ENCODE results near the gene PPP1R9B.

Gene PPP1R9B

GRCh38 chr17:50151041-50151936 lies 812 bp upstream of the PPP1R9B start:
- peaks cover 26 to 88% (median 75%) of the 10 kb centered on the region in 5 donors for H3K4me1 ChIP-seq (ENCODE audit: control insufficient read depth in 5 of 5, insufficient read depth in 5 of 5, low read length in 5 of 5)
- H3K9ac ChIP-seq (ENCODE audit: low read length in 5 of 5): peak overlapping the region; percentile 1 to 74 (median 50)
- H3K4me3 ChIP-seq (ENCODE audit: low read depth in 1 of 5, low read length in 5 of 5): peak overlapping the region; percentile 72 to 84 (median 82)
- H3K9me3 ChIP-seq (ENCODE audit: control insufficient read depth in 5 of 5, low read length in 5 of 5): no peaks in the 10 kb centered on the region
- H3K27me3 ChIP-seq (ENCODE audit: control insufficient read depth in 5 of 5, insufficient read depth in 4 of 5, low read length in 5 of 5): no peaks in the 10 kb centered on the region
- H3K27ac ChIP-seq (ENCODE audit: low read depth, low read length): peak overlapping the region; percentile 65
- peaks cover 0 to 2% (median 0%) of the 10 kb centered on the region in 5 donors for H3K36me3 ChIP-seq (ENCODE audit: control insufficient read depth in 5 of 5, insufficient read depth in 5 of 5, low read length in 5 of 5)

- no peaks in the 10 kb centered on the region for H3K27me3 ChIP-seq (ENCODE audit: control insufficient read depth in 5 of 5, insufficient read depth in 4 of 5, low read length in 5 of 5)
- H3K4me3 ChIP-seq (ENCODE audit: low read depth in 1 of 5, low read length in 5 of 5): peak overlapping the region in 4 of 5 donors; percentile 66 to 82 (median 76)
- H3K9me3 ChIP-seq (ENCODE audit: control insufficient read depth in 5 of 5, low read length in 5 of 5): no peaks in the 10 kb centered on the region
- H3K9ac ChIP-seq (ENCODE audit: low read length in 5 of 5): peak overlapping the region in 4 of 5 donors; percentile 63 to 79 (median 70)
- H3K27ac ChIP-seq (ENCODE audit: low read depth, low read length): peak overlapping the region; percentile 60
- H3K4me1 ChIP-seq (ENCODE audit: control insufficient read depth in 5 of 5, insufficient read depth in 5 of 5, low read length in 5 of 5): peaks cover 24 to 93% (median 81%) of the 10 kb centered on the region in 5 donors
- peaks cover 0 to 11% (median 7%) of the 10 kb centered on the region in 5 donors for H3K36me3 ChIP-seq (ENCODE audit: control insufficient read depth in 5 of 5, insufficient read depth in 5 of 5, low read length in 5 of 5)
Observed at GRCh38 chr17:50149417-50150353, 792 bp downstream of the PPP1R9B start.

- Histone ChIP-seq H3K9ac (ENCODE audit: low read length in 5 of 5) (peak overlapping the region in 4 of 5 donors; percentile 63 to 78 (median 64)), H3K9me3 (ENCODE audit: control insufficient read depth in 5 of 5, low read length in 5 of 5) (no peaks in the 10 kb centered on the region), H3K27ac (ENCODE audit: low read depth, low read length) (peak overlapping the region; percentile 60), H3K4me3 (ENCODE audit: low read depth in 1 of 5, low read length in 5 of 5) (peak overlapping the region in 4 of 5 donors; percentile 66 to 82 (median 76)), H3K4me1 (ENCODE audit: control insufficient read depth in 5 of 5, insufficient read depth in 5 of 5, low read length in 5 of 5) (peaks cover 19 to 91% (median 78%) of the 10 kb centered on the region in 5 donors), H3K27me3 (ENCODE audit: control insufficient read depth in 5 of 5, insufficient read depth in 4 of 5, low read length in 5 of 5) (no peaks in the 10 kb centered on the region), H3K36me3 (ENCODE audit: control insufficient read depth in 5 of 5, insufficient read depth in 5 of 5, low read length in 5 of 5) (peaks cover 0 to 17% (median 13%) of the 10 kb centered on the region in 5 donors)
Observed at GRCh38 chr17:50149091-50149416, 1.4 kb downstream of the PPP1R9B start.

GRCh38 chr17:50148226-50149090 lies 2.0 kb downstream of the PPP1R9B start:
- Histone ChIP-seq H3K27me3 (ENCODE audit: control insufficient read depth in 5 of 5, insufficient read depth in 4 of 5, low read length in 5 of 5) (no peaks in the 10 kb centered on the region), H3K4me1 (ENCODE audit: control insufficient read depth in 5 of 5, insufficient read depth in 5 of 5, low read length in 5 of 5) (peaks cover 15 to 85% (median 72%) of the 10 kb centered on the region in 5 donors), H3K36me3 (ENCODE audit: control insufficient read depth in 5 of 5, insufficient read depth in 5 of 5, low read length in 5 of 5) (peaks cover 0 to 23% (median 19%) of the 10 kb centered on the region in 5 donors), H3K9ac (ENCODE audit: low read length in 5 of 5) (peak overlapping the region; percentile 53 to 76 (median 72)), H3K27ac (ENCODE audit: low read depth, low read length) (peak overlapping the region; percentile 79), H3K4me3 (ENCODE audit: low read depth in 1 of 5, low read length in 5 of 5) (peak overlapping the region; percentile 68 to 82 (median 77)), H3K9me3 (ENCODE audit: control insufficient read depth in 5 of 5, low read length in 5 of 5) (no peaks in the 10 kb centered on the region)

GRCh38 chr17:50147841-50148225 lies 2.6 kb downstream of the PPP1R9B start:
- H3K27ac ChIP-seq (ENCODE audit: low read depth, low read length): peak overlapping the region; percentile 79
- peak overlapping the region; percentile 36 to 76 (median 72) for H3K9ac ChIP-seq (ENCODE audit: low read length in 5 of 5)
- peaks cover 0 to 28% (median 25%) of the 10 kb centered on the region in 5 donors for H3K36me3 ChIP-seq (ENCODE audit: control insufficient read depth in 5 of 5, insufficient read depth in 5 of 5, low read length in 5 of 5)
- H3K4me1 ChIP-seq (ENCODE audit: control insufficient read depth in 5 of 5, insufficient read depth in 5 of 5, low read length in 5 of 5): peaks cover 14 to 79% (median 70%) of the 10 kb centered on the region in 5 donors
- H3K9me3 ChIP-seq (ENCODE audit: control insufficient read depth in 5 of 5, low read length in 5 of 5): no peaks in the 10 kb centered on the region
- peak overlapping the region; percentile 68 to 82 (median 77) for H3K4me3 ChIP-seq (ENCODE audit: low read depth in 1 of 5, low read length in 5 of 5)
- H3K27me3 ChIP-seq (ENCODE audit: control insufficient read depth in 5 of 5, insufficient read depth in 4 of 5, low read length in 5 of 5): no peaks in the 10 kb centered on the region

- peak overlapping the region; percentile 68 to 82 (median 77) for H3K4me3 ChIP-seq (ENCODE audit: low read depth in 1 of 5, low read length in 5 of 5)
- H3K4me1 ChIP-seq (ENCODE audit: control insufficient read depth in 5 of 5, insufficient read depth in 5 of 5, low read length in 5 of 5): peaks cover 10 to 79% (median 69%) of the 10 kb centered on the region in 5 donors
- peak overlapping the region; percentile 79 for H3K27ac ChIP-seq (ENCODE audit: low read depth, low read length)
- H3K9me3 ChIP-seq (ENCODE audit: control insufficient read depth in 5 of 5, low read length in 5 of 5): no peaks in the 10 kb centered on the region
- peak overlapping the region; percentile 36 to 76 (median 54) for H3K9ac ChIP-seq (ENCODE audit: low read length in 5 of 5)
- H3K27me3 ChIP-seq (ENCODE audit: control insufficient read depth in 5 of 5, insufficient read depth in 4 of 5, low read length in 5 of 5): no peaks in the 10 kb centered on the region
- peaks cover 0 to 36% (median 33%) of the 10 kb centered on the region in 5 donors for H3K36me3 ChIP-seq (ENCODE audit: control insufficient read depth in 5 of 5, insufficient read depth in 5 of 5, low read length in 5 of 5)
Observed at GRCh38 chr17:50146927-50147665, 3.4 kb downstream of the PPP1R9B start.

- peak overlapping the region in 4 of 5 donors; percentile 26 to 76 (median 60) for H3K9ac ChIP-seq (ENCODE audit: low read length in 5 of 5)
- H3K27ac ChIP-seq (ENCODE audit: low read depth, low read length): peak overlapping the region; percentile 79
- peaks cover 0 to 43% (median 38%) of the 10 kb centered on the region in 5 donors for H3K36me3 ChIP-seq (ENCODE audit: control insufficient read depth in 5 of 5, insufficient read depth in 5 of 5, low read length in 5 of 5)
- H3K4me1 ChIP-seq (ENCODE audit: control insufficient read depth in 5 of 5, insufficient read depth in 5 of 5, low read length in 5 of 5): peaks cover 13 to 79% (median 65%) of the 10 kb centered on the region in 5 donors
- no peaks in the 10 kb centered on the region for H3K9me3 ChIP-seq (ENCODE audit: control insufficient read depth in 5 of 5, low read length in 5 of 5)
- H3K4me3 ChIP-seq (ENCODE audit: low read depth in 1 of 5, low read length in 5 of 5): peak overlapping the region; percentile 61 to 82 (median 68)
- H3K27me3 ChIP-seq (ENCODE audit: control insufficient read depth in 5 of 5, insufficient read depth in 4 of 5, low read length in 5 of 5): no peaks in the 10 kb centered on the region
Observed at GRCh38 chr17:50146230-50146926, 4.1 kb downstream of the PPP1R9B start.

GRCh38 chr17:50145532-50146229 lies 4.8 kb downstream of the PPP1R9B start:
- Histone ChIP-seq H3K9me3 (ENCODE audit: control insufficient read depth in 5 of 5, low read length in 5 of 5) (no peaks in the 10 kb centered on the region), H3K4me1 (ENCODE audit: control insufficient read depth in 5 of 5, insufficient read depth in 5 of 5, low read length in 5 of 5) (peaks cover 13 to 82% (median 67%) of the 10 kb centered on the region in 5 donors), H3K4me3 (ENCODE audit: low read depth in 1 of 5, low read length in 5 of 5) (peak overlapping the region in 3 of 5 donors; percentile 9 to 31 (median 16)), H3K9ac (ENCODE audit: low read length in 5 of 5) (peak overlapping the region in 3 of 5 donors; percentile 7 to 54 (median 31)), H3K36me3 (ENCODE audit: control insufficient read depth in 5 of 5, insufficient read depth in 5 of 5, low read length in 5 of 5) (peaks cover 0 to 50% (median 44%) of the 10 kb centered on the region in 5 donors), H3K27me3 (ENCODE audit: control insufficient read depth in 5 of 5, insufficient read depth in 4 of 5, low read length in 5 of 5) (no peaks in the 10 kb centered on the region), H3K27ac (ENCODE audit: low read depth, low read length) (peak overlapping the region; percentile 79)

Data from subcutaneous abdominal adipose tissue (tissue), 5 donors.